OCI-LY3 (cell line): Measurements from ENCODE around the gene TMED7.

ENCODE experiments used
- H2AFZ ChIP-seq: fragments of 200-600, 300-600 bp; shearing (Covaris generic); 2 replicates; pipeline ENCODE4 v1.6.0; 2014; ENCODE audit warnings: antibody characterized with exemption, low read depth, low read length
- H3K27ac ChIP-seq: fragments of 200-600, 300-600 bp; sonication (generic); 2 replicates; pipeline ENCODE4 v1.5.1; 2014; ENCODE audit warnings: mild to moderate bottlenecking, low read length, moderate library complexity, mixed read lengths
- H3K27me3 ChIP-seq: fragments of 200-600, 300-600 bp; sonication (generic); 2 replicates; pipeline ENCODE4 v1.6.1; 2014; ENCODE audit warnings: low read depth, low read length, mixed read lengths
- H3K36me3 ChIP-seq: fragments of 200-600, 300-600 bp; sonication (generic); replicated peaks from 2 replicates; pipeline ENCODE3; 2014; ENCODE audit warnings: low read depth, low read length, mixed read lengths
- H3K4me1 ChIP-seq: fragments of 300-600, 200-600 bp; sonication (generic); 2 replicates; pipeline ENCODE4 v1.6.1; 2014; ENCODE audit warnings: low read length, mixed read lengths
- H3K4me2 ChIP-seq: fragments of 200-600, 300-600 bp; sonication (generic); 2 replicates; pipeline ENCODE4 v1.6.1; 2014; ENCODE audit warnings: low read length, mixed read lengths
- H3K4me3 ChIP-seq: fragments of 300-600, 200-600 bp; sonication (generic); 2 replicates; pipeline ENCODE4 v1.5.1; 2014; ENCODE audit warnings: antibody characterized with exemption, mild to moderate bottlenecking, low read length, moderate library complexity
- H3K79me2 ChIP-seq: fragments of 300-600, 200-600 bp; shearing (Covaris generic); 2 replicates; pipeline ENCODE4 v1.6.1; 2014; ENCODE audit warnings: mild to moderate bottlenecking, low read length, mixed read lengths
- H3K9ac ChIP-seq: fragments of 300-600, 200-600 bp; shearing (Covaris generic); 2 replicates; pipeline ENCODE4 v1.6.0; 2014; ENCODE audit warnings: mild to moderate bottlenecking, low read length, moderate library complexity
- H3K9me3 ChIP-seq: fragments of 200-600, 300-600 bp; shearing (Covaris generic); 2 replicates; pipeline ENCODE4 v1.6.1; 2014; ENCODE audit warnings: low read length, mixed read lengths; ENCODE audit not compliant: insufficient read depth
- H4K20me1 ChIP-seq: fragments of 200-600, 300-600 bp; sonication (generic); 2 replicates; pipeline ENCODE4 v1.6.1; 2016; ENCODE audit warnings: low read length, mixed read lengths; ENCODE audit not compliant: insufficient read depth
- CTCF ChIP-seq: fragments of 200-600, 300-600 bp; sonication (generic); IDR thresholded peaks from 2 replicates; pipeline ENCODE4 v1.5.1; 2014; ENCODE audit warnings: antibody characterized with exemption, low read length, low read depth
- EZH2phosphoT487 ChIP-seq: fragments of 200-600 bp; shearing (Covaris generic); IDR thresholded peaks from 2 replicates; pipeline ENCODE4 v1.6.1; 2018; ENCODE audit warnings: antibody characterized with exemption, mixed run types, low read depth

The TMED7 gene

GRCh38 chr5:115627295-115627865, 1.5 kb upstream of the TMED7 start:
- Histone ChIP-seq H4K20me1 (peaks cover 17% of the 10 kb centered on the region), H3K27me3 (peaks cover 19% of the 10 kb centered on the region), H3K9me3 (no peaks in the 10 kb centered on the region), H3K36me3 (no peaks in the 10 kb centered on the region), H3K4me2 (peak overlapping the region; percentile 33; the same call in 1 of the 2 replicates), H3K9ac (no peak overlapping the region), H3K27ac (no peak overlapping the region), H3K79me2 (peaks cover 35% of the 10 kb centered on the region), H3K4me3 (no peak overlapping the region), H3K4me1 (peaks cover 14% of the 10 kb centered on the region), H2AFZ (no peak overlapping the region)
- TF ChIP-seq CTCF: no peak
- TF ChIP-seq EZH2phosphoT487: no peak

GRCh38 chr5:115626445-115626823, 598 bp upstream of the TMED7 start:
- H3K9ac ChIP-seq: peak overlapping the region; percentile 66
- H3K9me3 ChIP-seq: no peaks in the 10 kb centered on the region
- no peak for TF ChIP-seq EZH2phosphoT487
- no peak for TF ChIP-seq CTCF
- peaks cover 12% of the 10 kb centered on the region for H3K27me3 ChIP-seq
- peaks cover 25% of the 10 kb centered on the region for H4K20me1 ChIP-seq
- H3K36me3 ChIP-seq: no peaks in the 10 kb centered on the region
- peak overlapping the region; percentile 94 for H3K4me3 ChIP-seq
- peaks cover 44% of the 10 kb centered on the region for H3K79me2 ChIP-seq
- H3K27ac ChIP-seq: peak overlapping the region; percentile 33; the same call in 1 of the 2 replicates
- peaks cover 14% of the 10 kb centered on the region for H3K4me1 ChIP-seq
- peak overlapping the region; percentile 82 for H3K4me2 ChIP-seq
- H2AFZ ChIP-seq: peak overlapping the region; percentile 96

GRCh38 chr5:115624994-115625393, 842 bp downstream of the TMED7 start:
- Histone ChIP-seq H3K4me3 (peak overlapping the region; percentile 94), H3K79me2 (peaks cover 50% of the 10 kb centered on the region), H3K4me2 (peak overlapping the region; percentile 63), H3K36me3 (peaks cover 6% of the 10 kb centered on the region), H3K9me3 (no peaks in the 10 kb centered on the region), H3K9ac (peak overlapping the region; percentile 84), H4K20me1 (peaks cover 31% of the 10 kb centered on the region), H3K27ac (no peak overlapping the region), H3K27me3 (peaks cover 5% of the 10 kb centered on the region), H3K4me1 (peaks cover 14% of the 10 kb centered on the region), H2AFZ (no peak overlapping the region)
- TF ChIP-seq CTCF (no peak), EZH2phosphoT487 (no peak)

- Histone ChIP-seq H3K27ac (no peak overlapping the region), H3K9ac (no peak overlapping the region), H3K4me2 (peak overlapping the region; percentile 63), H3K4me3 (peak overlapping the region; percentile 94; the same call in 1 of the 2 replicates), H3K9me3 (no peaks in the 10 kb centered on the region), H2AFZ (no peak overlapping the region), H3K79me2 (peaks cover 50% of the 10 kb centered on the region), H3K4me1 (peaks cover 14% of the 10 kb centered on the region), H4K20me1 (peaks cover 31% of the 10 kb centered on the region), H3K36me3 (peaks cover 19% of the 10 kb centered on the region), H3K27me3 (no peaks in the 10 kb centered on the region)
- TF ChIP-seq EZH2phosphoT487 (no peak), CTCF (no peak)
Measured at GRCh38 chr5:115623658-115624057, 2.2 kb downstream of the TMED7 start.
